ENCODE data around the gene TAF4B.
"Not testable (repeated sequence)": the region's sequence is repeated elsewhere in the genome, so short reads cannot be mapped to it uniquely, and the experiment has no call there.

TAF4B gene

GRCh38 chr18:26419746-26420145 is 193.5 kb downstream of the TAF4B start:
- no peaks in the 10 kb centered on the region for H3K9me3 Mint-ChIP-seq
- no peaks in the 10 kb centered on the region for H3K36me3 Mint-ChIP-seq (ENCODE audit: insufficient read depth)
- H3K4me3 Mint-ChIP-seq = no peak overlapping the region
- DNase-seq (no peak), ATAC-seq (replicated peaks) (no peak)
- H3K27me3 Mint-ChIP-seq = peaks cover 0 to 19% of the 10 kb centered on the region in 2 donors
- peaks cover 0 to 4% of the 10 kb centered on the region in 2 donors for H3K4me1 Mint-ChIP-seq (ENCODE audit: low read depth in 2 of 2)
- no peak overlapping the region for H3K27ac Mint-ChIP-seq

GRCh38 chr18:26421503-26421902 is 195.3 kb downstream of the TAF4B start:
- Mint-ChIP-seq H3K9me3 (no peaks in the 10 kb centered on the region), H3K27me3 (peaks cover 0 to 19% of the 10 kb centered on the region in 2 donors), H3K4me1 (ENCODE audit: low read depth in 2 of 2) (peaks cover 0 to 4% of the 10 kb centered on the region in 2 donors), H3K4me3 (no peak overlapping the region), H3K27ac (no peak overlapping the region), H3K36me3 (ENCODE audit: insufficient read depth) (no peaks in the 10 kb centered on the region)
- no peak for ATAC-seq (replicated peaks)
- no peak for DNase-seq

- Mint-ChIP-seq H3K27me3 (peaks cover 0 to 19% of the 10 kb centered on the region in 2 donors), H3K4me3 (no peak overlapping the region), H3K9me3 (no peaks in the 10 kb centered on the region), H3K4me1 (ENCODE audit: low read depth in 2 of 2) (peaks cover 0 to 4% of the 10 kb centered on the region in 2 donors), H3K36me3 (ENCODE audit: insufficient read depth) (no peaks in the 10 kb centered on the region), H3K27ac (no peak overlapping the region)
- no peak for DNase-seq
- ATAC-seq (replicated peaks) = no peak
Measured at GRCh38 chr18:26421931-26422330, 195.7 kb downstream of the TAF4B start.

- no peak for DNase-seq
- Mint-ChIP-seq H3K4me3 (no peak overlapping the region), H3K9me3 (no peaks in the 10 kb centered on the region), H3K27ac (no peak overlapping the region), H3K27me3 (peaks cover 0 to 19% of the 10 kb centered on the region in 2 donors), H3K4me1 (ENCODE audit: low read depth in 2 of 2) (peaks cover 0 to 4% of the 10 kb centered on the region in 2 donors), H3K36me3 (ENCODE audit: insufficient read depth) (no peaks in the 10 kb centered on the region)
- no peak for ATAC-seq (replicated peaks)
Measured at GRCh38 chr18:26422472-26423162, 196.4 kb downstream of the TAF4B start.

GRCh38 chr18:26424428-26425147 is 198.3 kb downstream of the TAF4B start:
- ATAC-seq (replicated peaks) (no peak), DNase-seq (no peak)
- Mint-ChIP-seq H3K27me3 (peaks cover 0 to 19% of the 10 kb centered on the region in 2 donors), H3K4me1 (ENCODE audit: low read depth in 2 of 2) (peaks cover 0 to 4% of the 10 kb centered on the region in 2 donors), H3K4me3 (no peak overlapping the region), H3K27ac (no peak overlapping the region), H3K9me3 (no peaks in the 10 kb centered on the region), H3K36me3 (ENCODE audit: insufficient read depth) (no peaks in the 10 kb centered on the region)

- peaks cover 0 to 19% of the 10 kb centered on the region in 2 donors for H3K27me3 Mint-ChIP-seq
- H3K27ac Mint-ChIP-seq = no peak overlapping the region
- no peak for DNase-seq
- ATAC-seq (replicated peaks) = no peak
- H3K36me3 Mint-ChIP-seq (ENCODE audit: insufficient read depth) = no peaks in the 10 kb centered on the region
- H3K9me3 Mint-ChIP-seq = no peaks in the 10 kb centered on the region
- no peak overlapping the region for H3K4me3 Mint-ChIP-seq
- H3K4me1 Mint-ChIP-seq (ENCODE audit: low read depth in 2 of 2) = peaks cover 0 to 4% of the 10 kb centered on the region in 2 donors
Measured at GRCh38 chr18:26425148-26425531, 198.9 kb downstream of the TAF4B start.

GRCh38 chr18:26429535-26430226 is 203.4 kb downstream of the TAF4B start:
- H3K4me3 Mint-ChIP-seq = no peak overlapping the region
- H3K4me1 Mint-ChIP-seq (ENCODE audit: low read depth in 2 of 2) = peaks cover 0 to under 1% of the 10 kb centered on the region in 2 donors
- H3K9me3 Mint-ChIP-seq = peaks cover 0 to 2% of the 10 kb centered on the region in 2 donors
- H3K27ac Mint-ChIP-seq = no peak overlapping the region
- H3K36me3 Mint-ChIP-seq (ENCODE audit: insufficient read depth) = no peaks in the 10 kb centered on the region
- no peaks in the 10 kb centered on the region for H3K27me3 Mint-ChIP-seq
- DNase-seq = no peak
- ATAC-seq (replicated peaks) = no peak

- Mint-ChIP-seq H3K27ac (no peak overlapping the region), H3K9me3 (peaks cover 0 to 2% of the 10 kb centered on the region in 2 donors), H3K36me3 (ENCODE audit: insufficient read depth) (no peaks in the 10 kb centered on the region), H3K4me3 (no peak overlapping the region), H3K4me1 (ENCODE audit: low read depth in 2 of 2) (no peaks in the 10 kb centered on the region), H3K27me3 (peaks cover 17 to 22% of the 10 kb centered on the region in 2 donors)
- ATAC-seq (replicated peaks) (no peak), DNase-seq (no peak)
Measured at GRCh38 chr18:26432651-26433424, 206.6 kb downstream of the TAF4B start.

GRCh38 chr18:26434887-26435286 is 208.6 kb downstream of the TAF4B start:
- DNase-seq = no peak
- no peak for ATAC-seq (replicated peaks)
- H3K4me3 Mint-ChIP-seq = no peak overlapping the region
- no peaks in the 10 kb centered on the region for H3K36me3 Mint-ChIP-seq (ENCODE audit: insufficient read depth)
- H3K27me3 Mint-ChIP-seq = peaks cover 29 to 30% of the 10 kb centered on the region in 2 donors
- H3K27ac Mint-ChIP-seq = no peak overlapping the region
- peaks cover 0 to 2% of the 10 kb centered on the region in 2 donors for H3K9me3 Mint-ChIP-seq
- no peaks in the 10 kb centered on the region for H3K4me1 Mint-ChIP-seq (ENCODE audit: low read depth in 2 of 2)

GRCh38 chr18:26435415-26436095 is 209.3 kb downstream of the TAF4B start:
- Mint-ChIP-seq H3K36me3 (ENCODE audit: insufficient read depth) (no peaks in the 10 kb centered on the region), H3K27me3 (peaks cover 29 to 30% of the 10 kb centered on the region in 2 donors), H3K27ac (no peak overlapping the region), H3K9me3 (peaks cover 0 to 2% of the 10 kb centered on the region in 2 donors), H3K4me1 (ENCODE audit: low read depth in 2 of 2) (no peaks in the 10 kb centered on the region), H3K4me3 (no peak overlapping the region)
- no peak for DNase-seq
- no peak for ATAC-seq (replicated peaks)

- Mint-ChIP-seq H3K4me1 (ENCODE audit: low read depth in 2 of 2) (no peaks in the 10 kb centered on the region), H3K9me3 (no peaks in the 10 kb centered on the region), H3K27ac (no peak overlapping the region), H3K36me3 (ENCODE audit: insufficient read depth) (no peaks in the 10 kb centered on the region), H3K27me3 (peaks cover 29 to 30% of the 10 kb centered on the region in 2 donors), H3K4me3 (no peak overlapping the region)
- DNase-seq = no peak
- ATAC-seq (replicated peaks) = no peak
Measured at GRCh38 chr18:26436176-26437051, 210.2 kb downstream of the TAF4B start.

GRCh38 chr18:26437634-26438033 is 211.4 kb downstream of the TAF4B start:
- ATAC-seq (replicated peaks); H3K4me3 Mint-ChIP-seq; H3K9me3 Mint-ChIP-seq; H3K27ac Mint-ChIP-seq; DNase-seq; H3K36me3 Mint-ChIP-seq (ENCODE audit: insufficient read depth); H3K4me1 Mint-ChIP-seq (ENCODE audit: low read depth in 2 of 2): not testable (repeated sequence)
- H3K27me3 Mint-ChIP-seq = peaks cover 29 to 30% of the 10 kb centered on the region in 2 donors

Measured in effector memory CD8-positive, alpha-beta T cell (primary cell).